Lower leg skin (tissue), 3 donors: ENCODE results near the gene RCOR1.

Experiments used
- POLR2A ChIP-seq, 2 donors: fragments of 450-650 bp; IDR thresholded peaks; one replicate each; pipeline ENCODE4 v1.6.1; 2016 to 2017; ENCODE audit warnings: antibody characterized with exemption in 2 of 2, mild to moderate bottlenecking in 1 of 2, moderate library complexity in 1 of 2
- TF ChIP-seq, protein P1 (sequence below), 3 donors: fragments of 450-650 bp; IDR thresholded peaks; one replicate each; pipeline ENCODE4 v1.5.1; 2016; ENCODE audit warnings: antibody characterized with exemption in 3 of 3, mild to moderate bottlenecking in 3 of 3, moderate library complexity in 2 of 3

DNA sequence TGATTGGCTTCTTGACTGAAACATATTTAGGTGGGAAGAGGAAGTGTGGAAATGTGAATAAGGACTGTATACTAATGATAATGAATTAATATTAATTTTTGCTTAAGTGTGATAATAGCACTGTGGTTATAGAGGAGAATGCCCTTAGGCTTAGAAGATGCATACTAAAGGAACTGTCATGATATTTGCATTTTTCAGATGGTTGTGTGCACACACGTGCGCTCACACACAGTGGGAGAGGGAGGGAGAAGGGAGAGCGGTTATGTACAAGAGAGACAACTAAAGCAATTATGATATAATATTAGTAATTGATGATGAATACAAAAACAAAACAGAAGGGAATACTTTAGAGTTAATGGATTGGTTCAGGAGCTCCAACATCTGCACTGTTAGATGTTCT, 54.2 kb downstream of the RCOR1 start:
- TF ChIP-seq, protein P1, sequence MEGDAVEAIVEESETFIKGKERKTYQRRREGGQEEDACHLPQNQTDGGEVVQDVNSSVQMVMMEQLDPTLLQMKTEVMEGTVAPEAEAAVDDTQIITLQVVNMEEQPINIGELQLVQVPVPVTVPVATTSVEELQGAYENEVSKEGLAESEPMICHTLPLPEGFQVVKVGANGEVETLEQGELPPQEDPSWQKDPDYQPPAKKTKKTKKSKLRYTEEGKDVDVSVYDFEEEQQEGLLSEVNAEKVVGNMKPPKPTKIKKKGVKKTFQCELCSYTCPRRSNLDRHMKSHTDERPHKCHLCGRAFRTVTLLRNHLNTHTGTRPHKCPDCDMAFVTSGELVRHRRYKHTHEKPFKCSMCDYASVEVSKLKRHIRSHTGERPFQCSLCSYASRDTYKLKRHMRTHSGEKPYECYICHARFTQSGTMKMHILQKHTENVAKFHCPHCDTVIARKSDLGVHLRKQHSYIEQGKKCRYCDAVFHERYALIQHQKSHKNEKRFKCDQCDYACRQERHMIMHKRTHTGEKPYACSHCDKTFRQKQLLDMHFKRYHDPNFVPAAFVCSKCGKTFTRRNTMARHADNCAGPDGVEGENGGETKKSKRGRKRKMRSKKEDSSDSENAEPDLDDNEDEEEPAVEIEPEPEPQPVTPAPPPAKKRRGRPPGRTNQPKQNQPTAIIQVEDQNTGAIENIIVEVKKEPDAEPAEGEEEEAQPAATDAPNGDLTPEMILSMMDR (IDR thresholded peaks at IDR 0.05) = no peak
- TF ChIP-seq POLR2A (IDR thresholded peaks at IDR 0.05) = no peak
